Stimulated activated CD4-positive, alpha-beta T cell treated with anti-CD3 and anti-CD28 coated beads, TNF-alpha, amount 100 ng/mL, for 1 hour (primary cell): ENCODE results near the gene TMUB2.

Experiments
- DNase-seq, 3 donors: peaks; one replicate each; pipeline ENCODE4 v3.0.0-alpha.2; 2020; ENCODE audit warnings: low read depth in 3 of 3, low spot score in 1 of 3

The TMUB2 gene

DNA sequence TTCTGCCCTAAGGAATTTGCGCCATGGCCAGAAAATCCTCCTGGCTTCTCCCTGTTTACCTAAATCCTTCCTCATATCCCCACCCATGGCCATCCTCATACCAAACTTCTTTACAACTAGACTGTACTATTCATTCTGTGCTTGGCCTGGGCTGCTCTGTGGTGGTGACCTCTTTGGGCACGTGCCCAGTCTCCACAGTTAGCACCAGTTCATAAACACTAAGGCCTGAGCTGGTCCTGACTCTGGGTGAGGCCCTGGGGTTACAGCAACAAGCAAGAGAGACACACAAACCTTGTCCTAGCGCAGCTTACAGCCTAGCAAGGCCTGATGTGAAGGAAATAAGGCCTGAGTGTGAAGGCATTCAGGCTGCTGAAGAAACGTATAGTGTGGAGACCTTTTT is 16.0 kb downstream of the TMUB2 start:
- no peak for DNase-seq

DNA sequence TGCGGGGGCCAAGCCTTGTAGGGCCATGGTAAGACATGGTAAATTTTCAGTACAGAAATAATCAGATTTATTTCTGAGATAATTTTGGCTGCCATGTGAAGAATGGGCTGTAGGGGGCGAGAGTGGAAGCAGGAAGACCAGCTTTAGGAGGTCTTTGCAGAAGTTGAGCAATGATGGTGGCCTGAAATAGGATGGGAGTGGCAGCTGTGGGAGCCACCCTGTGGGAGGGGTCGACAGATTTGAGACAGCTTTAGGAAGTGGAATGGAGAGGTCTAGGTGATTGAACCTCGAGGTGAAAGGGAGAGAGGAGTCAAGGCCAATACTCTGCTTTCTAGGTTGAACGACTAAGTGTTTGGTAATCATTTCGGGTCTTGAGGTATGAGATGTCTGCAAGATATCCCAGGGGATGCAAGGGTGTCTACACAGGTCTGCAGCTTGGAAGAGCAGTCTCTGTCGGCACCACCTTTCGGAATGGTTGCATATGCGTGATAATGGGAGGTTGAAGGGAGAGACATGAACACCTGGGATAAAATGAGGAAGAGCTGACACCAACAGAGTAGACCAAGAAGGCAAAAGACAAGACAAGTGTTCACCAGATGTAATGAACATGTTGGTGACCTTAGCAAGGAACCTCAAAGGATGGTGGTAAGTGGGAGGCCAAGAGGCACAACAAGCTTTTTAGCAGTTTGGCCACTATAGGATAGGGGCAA is 17.1 kb downstream of the TMUB2 start:
- no peak for DNase-seq

DNA sequence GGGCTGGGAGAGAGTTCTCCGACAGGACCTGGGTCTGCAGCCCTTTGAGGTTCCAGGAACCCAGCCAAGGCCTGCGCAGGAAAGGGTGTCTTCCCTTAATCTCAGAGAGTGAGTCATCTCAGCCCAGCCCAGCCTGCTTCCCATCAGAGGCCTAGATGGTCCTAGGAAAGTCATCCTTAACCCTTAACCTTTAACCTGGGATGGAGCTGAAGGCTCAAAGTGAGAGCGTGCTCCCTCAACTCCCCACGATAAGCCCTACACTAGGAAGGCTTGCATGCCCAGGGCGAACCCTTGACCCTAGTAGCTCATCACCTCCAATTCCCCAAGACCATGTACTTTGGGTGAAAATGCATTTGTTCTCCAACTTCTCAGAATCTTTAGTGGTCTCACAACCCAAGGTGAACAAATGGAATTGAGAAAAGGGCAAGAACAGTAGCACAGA is 17.7 kb downstream of the TMUB2 start:
- DNase-seq, result no peak

DNA sequence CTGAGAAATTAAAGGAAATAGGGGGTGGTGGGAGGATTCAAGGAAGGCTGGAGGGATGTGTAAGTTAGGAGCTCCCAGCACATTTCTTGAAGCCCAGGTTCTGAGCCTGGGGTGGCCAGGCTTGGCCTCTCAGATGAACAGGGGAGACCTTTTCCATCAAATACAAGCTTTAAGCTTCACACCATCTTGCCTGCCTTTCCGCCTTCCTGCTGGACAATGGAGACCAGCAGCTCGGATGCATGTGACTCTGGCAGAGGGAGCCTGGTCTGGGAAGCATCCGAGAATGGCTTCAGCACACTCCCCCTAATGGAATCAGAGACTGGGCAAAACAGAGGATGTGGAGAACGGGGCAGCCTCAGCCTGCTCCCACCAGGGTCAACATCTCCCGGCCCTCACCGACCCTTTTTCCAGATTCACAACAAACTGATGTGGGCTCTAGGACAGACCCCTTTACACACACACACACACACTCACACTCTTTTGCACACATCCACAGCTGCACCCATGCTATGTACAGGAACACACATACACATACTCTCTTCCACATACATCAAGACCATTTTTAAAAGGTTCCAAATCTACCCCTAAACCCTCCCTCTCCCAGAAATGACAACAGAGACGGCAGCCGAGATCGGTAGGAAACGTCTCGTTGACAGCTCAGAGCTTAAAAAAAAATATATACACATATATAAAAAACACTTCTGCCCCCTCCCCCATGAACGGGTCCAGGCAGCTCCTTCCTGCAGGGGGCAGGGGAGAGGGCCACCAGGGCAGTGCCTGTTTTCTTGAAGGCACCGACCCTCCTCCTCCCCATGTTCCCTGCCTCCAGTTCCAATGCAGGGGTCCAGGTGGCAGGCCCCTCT is 19.4 kb downstream of the TMUB2 start:
- no peak for DNase-seq

DNA sequence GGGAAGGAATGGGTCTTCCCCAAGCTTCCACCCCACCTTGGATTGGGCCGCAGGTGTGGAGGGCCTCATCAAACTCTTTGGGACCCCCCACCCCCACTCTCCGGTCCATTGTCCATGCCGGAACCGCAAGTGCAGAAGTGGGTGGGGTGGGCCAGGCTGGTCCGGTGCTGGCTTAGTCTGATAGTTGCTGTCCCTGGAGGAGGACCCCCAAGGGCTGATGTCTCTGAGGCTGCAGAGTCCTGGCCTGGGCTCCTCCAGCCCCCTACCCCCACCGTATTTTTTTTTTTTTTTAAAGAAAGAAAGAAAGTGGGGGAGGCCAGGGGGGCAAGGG is 20.0 kb downstream of the TMUB2 start:
- no peak for DNase-seq

DNA sequence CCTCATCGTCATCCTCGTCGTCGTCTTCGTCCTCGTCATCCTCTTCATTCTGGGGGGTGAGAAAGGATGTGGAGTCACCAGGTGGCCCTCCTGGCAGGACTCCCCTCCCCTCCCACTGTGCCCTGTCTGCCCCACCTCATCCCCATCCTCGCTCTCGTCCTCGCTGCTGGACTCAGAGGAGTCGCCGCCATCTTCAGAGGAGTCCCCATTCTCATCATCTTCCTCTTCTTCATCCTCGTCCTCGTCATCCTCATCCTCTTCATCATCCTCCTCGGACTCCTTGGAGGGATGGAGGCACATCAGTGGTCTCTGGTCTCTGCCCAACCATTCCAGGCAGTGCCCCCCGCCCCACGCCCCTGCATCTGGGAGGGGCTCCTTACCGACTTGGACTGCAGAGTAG is 20.5 kb downstream of the TMUB2 start:
- DNase-seq, result no peak

DNA sequence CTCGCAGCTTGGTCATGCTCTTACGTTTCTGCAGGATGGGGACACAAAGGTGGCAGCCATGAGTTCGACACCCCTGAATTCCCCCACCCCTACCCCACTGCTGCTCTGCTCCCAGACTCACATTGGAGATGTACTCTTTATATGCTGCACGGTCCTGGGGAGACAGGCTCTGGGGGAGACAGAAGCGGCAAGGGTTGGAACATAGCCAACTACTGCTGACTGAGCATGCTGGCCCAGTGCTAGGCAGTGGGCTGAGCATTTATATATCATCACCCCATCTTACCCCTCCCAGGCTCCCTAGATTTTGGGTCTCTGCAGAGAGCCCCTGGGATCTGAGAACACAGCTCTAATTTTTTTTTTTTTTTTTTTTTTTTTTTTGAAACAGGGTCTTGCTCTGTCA is 21.0 kb downstream of the TMUB2 start:
- no peak for DNase-seq

DNA sequence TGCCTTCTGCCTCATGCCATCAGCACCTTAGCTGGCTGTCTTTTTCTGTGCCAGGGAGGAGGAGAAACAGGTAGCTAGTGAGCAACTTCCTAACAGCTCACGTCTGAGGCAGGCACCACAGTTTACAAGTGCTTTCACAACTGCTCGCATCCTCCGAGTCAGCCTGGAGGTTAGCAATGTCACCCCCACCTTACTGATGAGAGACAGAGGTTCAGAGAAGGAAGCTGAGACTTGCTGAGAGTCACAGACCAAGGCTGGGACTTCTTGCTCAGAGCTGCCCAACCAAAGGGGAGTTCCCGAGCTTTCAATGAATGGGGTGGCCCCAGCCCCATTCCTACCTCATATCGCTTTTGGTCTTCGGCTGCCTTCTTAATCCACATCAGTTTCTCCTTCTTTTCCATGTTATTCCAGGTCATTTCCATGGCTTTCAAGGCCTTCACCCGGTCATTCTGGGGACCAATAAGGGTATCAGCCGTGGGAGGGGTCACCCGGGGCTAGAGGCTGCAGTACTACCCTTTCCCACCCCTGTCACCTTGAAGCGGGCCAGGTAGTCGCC is 23.1 kb downstream of the TMUB2 start:
- no peak for DNase-seq

DNA sequence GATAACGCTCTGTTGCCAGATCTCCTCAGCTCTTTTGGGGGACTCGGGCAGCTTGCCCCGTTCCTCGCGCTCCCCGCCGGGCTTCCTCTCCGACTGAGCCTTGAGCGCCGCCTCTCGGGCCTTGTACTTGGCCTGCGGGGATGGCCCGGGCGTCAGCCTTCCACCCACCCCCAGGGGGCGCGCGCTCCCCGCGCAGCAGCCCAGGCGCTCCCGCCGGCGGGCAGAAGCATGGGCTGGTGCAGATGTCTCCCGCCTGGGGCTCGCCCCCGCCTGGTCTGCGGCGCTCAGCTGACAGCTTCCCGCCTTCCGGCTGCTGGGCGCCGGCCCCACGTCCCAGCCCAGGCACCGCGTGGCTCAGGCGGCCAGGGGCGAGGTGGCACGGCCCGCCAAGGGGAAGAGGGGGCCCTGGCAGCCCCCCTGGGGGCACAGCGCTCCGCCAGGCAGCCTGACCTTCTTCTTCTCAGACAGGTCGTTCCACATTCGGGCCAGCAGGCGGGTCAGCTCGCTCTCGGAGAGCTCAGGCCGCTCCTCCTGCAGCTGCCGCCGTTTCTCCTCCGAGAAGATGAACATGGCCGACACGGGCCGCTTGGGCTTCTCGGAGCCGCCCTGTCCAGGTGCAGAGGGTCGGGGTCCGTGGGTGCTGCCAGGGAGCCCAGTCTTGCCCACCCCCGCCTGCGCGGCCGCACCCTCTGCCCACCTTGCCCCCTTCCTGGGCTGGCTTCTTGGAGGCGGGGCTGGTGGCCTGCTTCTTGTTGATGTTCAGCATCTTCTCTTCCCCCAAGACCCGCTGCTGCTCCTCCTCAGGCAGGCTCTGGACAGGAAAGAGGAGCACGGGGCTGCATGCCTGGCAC is 23.8 kb downstream of the TMUB2 start:
- DNase-seq, result peak; percentile 78 to 90 (median 87)

DNA sequence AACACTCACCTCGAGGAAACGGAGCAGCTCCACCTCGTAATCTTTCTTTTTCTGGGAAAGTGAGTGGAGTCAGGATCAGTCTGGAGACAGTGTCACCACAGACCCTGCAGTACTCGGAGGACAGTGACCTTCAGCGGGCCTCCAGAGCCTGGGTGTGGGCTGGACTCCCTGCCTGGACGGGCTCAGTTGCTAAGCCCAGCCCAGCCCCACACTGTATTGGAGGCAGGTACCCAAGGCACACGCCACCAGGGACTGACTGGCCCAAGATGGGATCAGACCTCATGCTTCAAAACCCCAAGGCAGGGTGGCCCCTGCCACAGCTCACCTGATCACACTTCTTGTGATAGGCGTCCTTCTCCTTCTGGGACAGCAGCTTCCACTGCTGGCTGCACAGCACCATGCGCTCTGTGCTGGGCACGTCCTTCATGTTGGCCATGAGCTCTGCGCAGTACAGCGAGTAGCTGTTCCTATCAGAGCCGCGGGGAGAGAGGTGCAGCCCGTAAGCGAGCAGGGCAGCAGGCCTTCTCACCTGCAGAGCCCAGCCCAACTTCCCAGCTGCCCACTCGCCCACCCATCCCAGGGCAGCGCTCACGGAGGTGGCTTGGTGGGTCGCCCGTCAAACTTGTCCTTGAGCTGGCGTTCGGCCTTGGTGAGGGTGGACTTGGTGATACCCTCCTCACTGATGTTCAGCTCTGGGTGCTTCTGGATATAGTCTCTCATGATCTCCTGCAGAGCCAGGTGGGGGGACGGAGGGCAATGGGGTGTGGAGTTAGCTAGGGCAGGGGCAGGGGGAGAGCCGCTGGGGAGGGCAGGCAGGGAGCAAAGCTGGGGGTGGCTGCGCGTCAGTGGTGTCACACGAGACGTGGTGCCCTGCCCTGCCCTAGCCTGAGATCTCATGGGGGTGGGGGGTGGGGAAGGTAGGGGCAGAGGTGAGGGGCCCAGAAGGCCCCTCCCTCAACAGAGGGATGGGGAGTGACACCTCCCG is 24.8 kb downstream of the TMUB2 start:
- DNase-seq, result no peak

DNA sequence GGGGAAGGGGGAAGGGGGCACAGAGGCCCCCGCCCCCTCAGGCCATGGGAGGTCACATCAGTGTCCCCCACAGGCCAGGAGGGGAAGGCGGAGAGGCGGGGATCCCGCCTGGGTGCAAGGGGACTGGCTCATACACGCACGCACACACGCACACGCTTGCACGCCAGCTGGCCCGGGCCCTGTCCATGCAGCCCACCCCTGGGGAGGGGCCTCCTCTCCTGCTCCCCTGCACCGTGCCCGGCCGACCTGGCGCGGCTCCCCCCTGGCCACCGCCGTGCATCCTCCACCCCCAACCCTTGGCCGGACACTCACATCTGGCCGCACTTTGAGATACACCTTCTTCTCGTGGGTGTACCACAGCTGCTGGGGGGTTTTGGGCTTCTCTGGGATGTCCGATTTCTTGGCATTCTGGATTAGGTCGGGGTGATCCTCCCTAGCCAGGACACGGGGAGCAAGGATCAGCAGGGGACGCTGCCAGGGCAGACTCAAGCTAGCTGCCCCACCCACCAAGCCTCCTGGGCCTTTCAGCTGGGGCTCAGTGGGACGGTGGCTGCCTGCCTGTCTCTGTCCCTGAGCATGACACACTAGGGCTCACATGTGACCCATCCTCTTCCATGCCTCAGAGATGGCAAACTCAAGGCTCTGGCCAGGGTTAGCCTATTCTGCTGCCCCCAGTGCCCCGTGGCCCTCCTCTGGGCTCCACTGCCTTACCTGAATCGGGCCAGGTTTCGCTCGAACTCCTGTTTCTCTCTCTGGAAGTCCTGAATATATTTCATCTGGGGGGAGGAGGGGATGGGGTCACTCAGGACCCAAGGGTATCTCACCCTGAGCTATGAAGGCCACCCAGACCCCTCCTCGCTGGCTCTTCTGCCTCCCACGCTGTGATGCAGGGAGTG is 26.0 kb downstream of the TMUB2 start:
- DNase-seq, result no peak

DNA sequence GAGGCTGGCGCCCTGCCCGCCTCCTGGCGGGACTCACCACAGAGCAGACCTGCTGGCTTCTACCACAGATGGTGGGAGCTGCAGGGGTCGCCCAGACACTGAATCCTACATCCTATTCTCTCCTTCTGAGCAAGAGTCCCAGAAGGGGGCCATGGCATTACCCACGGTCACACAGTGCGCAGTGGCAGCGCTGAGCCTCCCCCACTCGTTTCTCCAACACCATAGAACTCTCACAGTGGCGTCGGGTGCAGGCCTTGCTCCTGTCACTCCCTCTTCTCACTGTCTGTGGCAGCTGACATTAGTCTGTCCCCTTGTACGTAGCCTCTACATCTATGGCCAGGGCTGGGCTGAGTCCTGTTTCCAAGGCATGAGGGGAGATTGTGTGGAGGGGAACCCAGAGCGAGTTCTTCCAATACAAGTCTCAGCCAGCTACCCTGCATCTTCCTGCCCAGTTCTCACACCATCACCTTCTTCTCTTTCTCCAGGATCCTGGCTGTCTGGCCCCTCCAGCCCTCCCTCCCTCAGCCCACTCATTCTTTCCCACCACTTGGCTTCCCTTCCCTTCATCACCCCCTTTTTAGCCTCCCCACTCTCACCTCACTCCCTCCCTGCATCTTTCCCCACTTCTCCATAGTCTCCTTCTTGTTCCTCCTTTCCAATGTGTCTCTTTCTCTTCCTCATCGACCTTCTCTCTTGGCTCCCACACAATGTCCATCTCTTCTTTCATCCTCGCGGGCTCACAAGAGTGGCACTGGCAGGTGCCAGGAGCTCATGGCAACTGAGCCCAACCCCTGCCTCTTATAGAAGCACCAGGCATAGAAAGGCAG is 26.8 kb downstream of the TMUB2 start:
- no peak for DNase-seq

DNA sequence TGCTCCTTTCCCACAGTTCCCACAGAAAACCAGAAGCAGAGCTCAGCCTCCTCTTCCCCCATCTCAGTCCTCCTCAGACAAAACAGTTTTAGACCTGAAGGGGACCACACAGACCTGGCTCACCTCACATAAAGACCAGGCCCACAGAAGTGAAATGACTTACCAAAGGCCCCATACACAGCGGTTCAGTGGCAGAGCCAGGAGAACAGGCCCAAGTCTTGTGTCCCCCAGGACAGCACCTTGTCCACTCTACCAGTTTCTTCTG is 27.4 kb downstream of the TMUB2 start:
- DNase-seq, result no peak

DNA sequence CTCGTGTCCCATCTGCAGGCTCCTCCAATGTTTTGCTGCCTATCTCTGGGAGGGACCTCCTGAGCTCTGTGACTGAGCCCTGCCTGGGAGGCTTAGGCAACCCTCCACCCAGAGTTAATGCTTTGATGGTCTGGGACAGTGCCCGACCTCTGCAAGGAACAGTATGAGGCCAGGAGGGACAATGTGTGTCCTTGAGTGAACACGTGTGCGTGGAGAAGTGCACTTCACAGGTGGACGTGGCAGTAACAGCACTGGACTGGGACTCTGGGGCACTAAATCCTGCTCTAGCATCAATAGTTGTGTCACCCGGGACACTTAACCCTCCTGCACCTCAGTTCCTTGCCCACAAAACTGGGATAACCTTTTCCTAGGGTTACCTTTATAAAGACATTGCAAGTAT is 28.1 kb downstream of the TMUB2 start:
- DNase-seq, result no peak

DNA sequence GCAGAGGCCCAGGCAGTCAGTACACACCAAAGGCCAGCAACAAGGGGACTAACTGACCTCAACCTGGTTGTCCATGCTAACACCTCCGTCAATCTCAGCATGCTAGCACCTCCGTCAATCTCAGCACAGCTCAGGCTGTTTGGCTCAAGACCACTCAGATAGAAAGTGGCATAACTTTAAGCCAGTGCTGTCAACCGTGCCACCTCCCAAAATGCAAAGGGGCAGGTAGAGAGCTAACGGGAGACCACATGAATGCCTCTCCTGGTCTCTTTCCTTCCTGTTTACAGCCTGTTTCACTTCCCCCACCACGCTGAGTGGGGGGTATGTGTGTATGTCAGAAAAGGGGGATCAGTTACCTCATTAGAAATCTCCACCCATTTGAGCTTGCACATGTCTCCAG is 29.4 kb downstream of the TMUB2 start:
- DNase-seq, result no peak

DNA sequence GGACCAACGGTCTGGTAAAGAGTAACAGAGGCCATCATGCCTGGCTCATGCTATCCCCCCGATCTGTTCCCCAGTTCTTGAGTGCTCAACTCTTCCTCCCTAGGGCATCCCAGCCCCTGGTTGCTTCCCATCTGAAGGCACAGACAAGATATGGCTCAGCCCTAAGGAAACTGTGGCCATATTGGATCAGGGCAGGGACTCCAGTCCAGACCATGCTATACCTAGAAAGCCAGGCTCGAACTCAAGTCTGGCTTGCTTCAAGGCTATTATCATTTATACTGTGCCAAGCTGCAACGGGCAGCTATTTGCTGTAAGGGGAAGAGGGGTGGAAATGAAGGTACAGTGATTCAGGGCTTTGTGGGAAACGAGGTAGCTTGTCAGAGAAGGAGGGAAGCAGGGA is 29.9 kb downstream of the TMUB2 start:
- DNase-seq, result no peak

DNA sequence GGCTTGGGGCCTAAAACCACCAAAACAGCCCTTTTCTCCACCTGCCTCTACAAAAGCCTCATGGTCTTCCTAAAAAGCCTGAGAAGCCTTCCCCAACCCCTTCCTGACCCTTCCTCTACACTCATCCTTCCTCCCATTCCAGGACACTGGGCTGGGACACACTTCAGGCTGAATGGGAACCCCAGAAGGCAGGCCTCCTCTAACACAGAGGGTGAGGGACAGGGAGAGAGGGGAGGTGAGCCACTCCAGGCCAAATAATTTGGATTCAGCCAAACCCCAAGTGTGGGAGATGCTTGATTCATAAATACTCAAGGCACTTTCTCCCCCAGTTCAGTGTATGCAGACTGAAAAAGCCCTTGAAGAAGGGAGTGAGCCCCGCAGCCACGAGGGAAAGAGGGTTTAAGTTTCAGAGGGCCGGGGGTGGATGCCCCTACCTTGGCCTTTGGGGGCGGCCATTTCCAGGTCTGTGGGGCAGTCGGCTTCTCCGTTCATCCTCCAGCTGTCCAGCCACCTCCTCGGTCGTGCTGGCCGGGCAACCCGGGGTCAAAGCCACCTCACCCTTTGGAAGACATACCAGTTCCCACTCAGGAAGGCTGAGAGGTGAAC is 31.1 kb downstream of the TMUB2 start:
- DNase-seq, result no peak
